Activated T-helper 1 cell treated with anti-CD3 and anti-CD28 coated beads, Interleukin-2, amount 50 U/mL, for 16 hours (primary cell): Measurements from ENCODE around the gene KCNH6.

ENCODE experiments used
- DNase-seq, 2 donors: peaks; one replicate each; pipeline ENCODE4 v3.0.0-alpha.2; 2020; ENCODE audit warnings: low read depth in 1 of 2, low spot score in 1 of 2

Gene KCNH6

GRCh38 chr17:63549946-63550816 lies 27.0 kb downstream of the KCNH6 start, which contains the start of gene DCAF7:
TSS of gene DCAF7 (plus strand) at chr17:63550477. CDS start at chr17:63550678, 201 bp downstream.
- peak; percentile 96 to 99 for DNase-seq

- DNase-seq = no peak
These were observed 27.9 kb downstream of the KCNH6 start for GRCh38 chr17:63550817-63551639.

GRCh38 chr17:63552211-63552610 lies 29.1 kb downstream of the KCNH6 start:
- no peak for DNase-seq

- DNase-seq = no peak
These were observed 32.5 kb downstream of the KCNH6 start for GRCh38 chr17:63555500-63556156.

- DNase-seq = no peak
These were observed 34.3 kb downstream of the KCNH6 start for GRCh38 chr17:63557416-63557815.

- no peak for DNase-seq
These were observed 35.3 kb downstream of the KCNH6 start for GRCh38 chr17:63558441-63558840.

- DNase-seq = no peak
These were observed 38.7 kb downstream of the KCNH6 start for GRCh38 chr17:63561819-63562218.

- DNase-seq = no peak
These were observed 40.2 kb downstream of the KCNH6 start for GRCh38 chr17:63563339-63563738.

- DNase-seq = no peak
These were observed 41.4 kb downstream of the KCNH6 start for GRCh38 chr17:63564562-63564961.

- DNase-seq = no peak
These were observed 44.1 kb downstream of the KCNH6 start for GRCh38 chr17:63567229-63567628.

GRCh38 chr17:63568563-63568962 lies 45.4 kb downstream of the KCNH6 start:
- no peak for DNase-seq

- DNase-seq = no peak
These were observed 48.6 kb downstream of the KCNH6 start for GRCh38 chr17:63571632-63572310.

- no peak for DNase-seq
These were observed 50.5 kb downstream of the KCNH6 start for GRCh38 chr17:63573634-63574033.

GRCh38 chr17:63578027-63578768 lies 55.0 kb downstream of the KCNH6 start:
- no peak for DNase-seq

GRCh38 chr17:63578769-63579111 lies 55.6 kb downstream of the KCNH6 start:
- DNase-seq = no peak

- no peak for DNase-seq
These were observed 56.5 kb downstream of the KCNH6 start for GRCh38 chr17:63579633-63580032.

GRCh38 chr17:63587770-63588169 lies 64.6 kb downstream of the KCNH6 start:
- no peak for DNase-seq

- DNase-seq = no peak
These were observed 65.6 kb downstream of the KCNH6 start for GRCh38 chr17:63588797-63589196.

- no peak for DNase-seq
These were observed 66.5 kb downstream of the KCNH6 start for GRCh38 chr17:63589646-63590045.

GRCh38 chr17:63592797-63593196 lies 69.6 kb downstream of the KCNH6 start:
- no peak for DNase-seq
